ENCODE measurements around the gene FGD4.

- TF ChIP-seq POLR2AphosphoS5 (IDR thresholded peaks at IDR 0.05) = no peak
- TF ChIP-seq EP300 (IDR thresholded peaks at IDR 0.05) = no peak
- no peak for TF ChIP-seq CTCF (IDR thresholded peaks at IDR 0.05)
- no peak for TF ChIP-seq POLR2A (IDR thresholded peaks at IDR 0.05)
Measured at GRCh38 chr12:32397696-32398095, 1.7 kb upstream of the FGD4 start.
